Type B pancreatic cell (in vitro differentiated cells): ENCODE measurements around the gene MCTP1. TPM values are rescaled to one million over a fixed set of nuclear protein-coding genes. Genes with fewer than 3 reads are reported as not detected.

Experiments
- DNase-seq: peaks from one replicate; pipeline ENCODE4 v3.0.0; 2021; ENCODE audit warnings: mixed read lengths; ENCODE audit not compliant: unreplicated experiment; ENCODE audit errors: extremely low spot score
- H3K27ac Mint-ChIP-seq: 2 replicates; pipeline ENCODE4 v1.8.0; 2021; ENCODE audit warnings: mild to moderate bottlenecking, mixed read lengths
- H3K27me3 Mint-ChIP-seq: 2 replicates; pipeline ENCODE4 v1.8.0; 2021; ENCODE audit warnings: mixed read lengths
- H3K36me3 Mint-ChIP-seq: 2 replicates; pipeline ENCODE4 v1.8.0; 2021; ENCODE audit warnings: mixed read lengths
- H3K4me1 Mint-ChIP-seq: one replicate; pipeline ENCODE4 v1.8.0; 2021; ENCODE audit warnings: mixed read lengths; ENCODE audit not compliant: unreplicated experiment
- H3K4me3 Mint-ChIP-seq: 2 replicates; pipeline ENCODE4 v1.8.0; 2021; ENCODE audit warnings: mild to moderate bottlenecking, mixed read lengths
- H3K9me3 Mint-ChIP-seq: 2 replicates; pipeline ENCODE4 v1.8.0; 2021; ENCODE audit warnings: mixed read lengths
- CTCF ChIP-seq: fragments of 200-600 bp; sonication (generic); conservative IDR thresholded peaks from 2 replicates; pipeline ENCODE4 v1.5.0; 2021; ENCODE audit warnings: antibody characterized with exemption, mild to moderate bottlenecking
- total RNA-seq: library from RNA; stranded (reverse); gene quantifications from 2 replicates; pipeline ENCODE4 v1.2.1, GENCODE V29; 2021; ENCODE audit warnings: low replicate concordance

The MCTP1 gene
- total RNA-seq, 1 donor from 2014 or later: 4.6 TPM

GRCh38 chr5:94791829-94792228 lies 493.1 kb downstream of the MCTP1 start:
- Mint-ChIP-seq H3K4me1 (no peaks in the 10 kb centered on the region), H3K27ac (no peak overlapping the region), H3K27me3 (no peaks in the 10 kb centered on the region), H3K36me3 (no peaks in the 10 kb centered on the region), H3K4me3 (no peak overlapping the region), H3K9me3 (no peaks in the 10 kb centered on the region)
- no peak for TF ChIP-seq CTCF
- DNase-seq: no peak

- Mint-ChIP-seq H3K9me3 (no peaks in the 10 kb centered on the region), H3K36me3 (no peaks in the 10 kb centered on the region), H3K4me3 (no peak overlapping the region), H3K27ac (no peak overlapping the region), H3K27me3 (no peaks in the 10 kb centered on the region), H3K4me1 (no peaks in the 10 kb centered on the region)
- TF ChIP-seq CTCF: no peak
- DNase-seq: no peak
Observed at GRCh38 chr5:94788527-94788926, 496.4 kb downstream of the MCTP1 start.

GRCh38 chr5:94784536-94785505 lies 500.1 kb downstream of the MCTP1 start:
- peaks cover 2% of the 10 kb centered on the region for H3K27me3 Mint-ChIP-seq
- TF ChIP-seq CTCF: peak; percentile 66
- no peaks in the 10 kb centered on the region for H3K9me3 Mint-ChIP-seq
- no peak overlapping the region for H3K27ac Mint-ChIP-seq
- H3K36me3 Mint-ChIP-seq: no peaks in the 10 kb centered on the region
- no peak for DNase-seq
- H3K4me1 Mint-ChIP-seq: no peaks in the 10 kb centered on the region
- H3K4me3 Mint-ChIP-seq: no peak overlapping the region

- TF ChIP-seq CTCF: no peak
- H3K9me3 Mint-ChIP-seq: no peaks in the 10 kb centered on the region
Observed at GRCh38 chr5:94782383-94782782, 502.5 kb downstream of the MCTP1 start.

GRCh38 chr5:94779684-94780083 lies 505.2 kb downstream of the MCTP1 start:
- no peak overlapping the region for H3K27ac Mint-ChIP-seq
- H3K4me1 Mint-ChIP-seq: peaks cover 36% of the 10 kb centered on the region
- DNase-seq: no peak
- H3K36me3 Mint-ChIP-seq: no peaks in the 10 kb centered on the region
- H3K4me3 Mint-ChIP-seq: no peak overlapping the region
- no peaks in the 10 kb centered on the region for H3K9me3 Mint-ChIP-seq
- peaks cover 8% of the 10 kb centered on the region for H3K27me3 Mint-ChIP-seq
- no peak for TF ChIP-seq CTCF

More at GRCh38 chr5:94782383-94782782, 502.5 kb downstream of the MCTP1 start:
- DNase-seq: no peak
- Mint-ChIP-seq H3K4me1 (peaks cover 19% of the 10 kb centered on the region), H3K27me3 (peaks cover 8% of the 10 kb centered on the region), H3K36me3 (no peaks in the 10 kb centered on the region), H3K4me3 (no peak overlapping the region), H3K27ac (no peak overlapping the region)
